D721Med (cell line): Measurements from ENCODE around the gene GTPBP3.

ENCODE experiments used
- DNase-seq: peaks from one replicate; pipeline ENCODE4 v3.0.0; 2011; ENCODE audit warnings: low spot score; ENCODE audit not compliant: insufficient read length
- FAIRE-seq: peaks from 2 replicates; lab custom pipeline; 2011; peaks lifted over from hg19 to GRCh38; lab: Jason Lieb, UNC
- TF ChIP-seq, protein P1 (sequence below): IDR thresholded peaks from 2 replicates; pipeline ENCODE4 v1.5.1; 2012; ENCODE audit warnings: mild to moderate bottlenecking, control low read depth; ENCODE audit not compliant: insufficient read depth; ENCODE audit errors: missing control alignments

The GTPBP3 gene

DNA sequence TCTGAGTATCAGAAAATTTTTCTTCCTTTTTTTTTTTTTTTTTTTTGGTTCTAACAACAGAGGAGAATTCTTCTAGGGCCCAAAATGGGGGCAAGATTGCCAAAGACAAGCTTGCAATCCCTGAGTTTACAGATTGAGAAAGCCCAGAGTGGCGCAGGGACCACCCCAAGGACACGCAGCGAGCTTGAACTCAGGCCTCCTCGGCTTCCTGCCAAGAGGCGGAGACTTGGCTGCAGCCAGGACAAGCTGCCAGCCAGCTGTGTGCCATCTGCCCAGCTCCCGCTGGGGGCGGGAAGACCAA, 32.2 kb upstream of the GTPBP3 start:
- TF ChIP-seq, protein P1, sequence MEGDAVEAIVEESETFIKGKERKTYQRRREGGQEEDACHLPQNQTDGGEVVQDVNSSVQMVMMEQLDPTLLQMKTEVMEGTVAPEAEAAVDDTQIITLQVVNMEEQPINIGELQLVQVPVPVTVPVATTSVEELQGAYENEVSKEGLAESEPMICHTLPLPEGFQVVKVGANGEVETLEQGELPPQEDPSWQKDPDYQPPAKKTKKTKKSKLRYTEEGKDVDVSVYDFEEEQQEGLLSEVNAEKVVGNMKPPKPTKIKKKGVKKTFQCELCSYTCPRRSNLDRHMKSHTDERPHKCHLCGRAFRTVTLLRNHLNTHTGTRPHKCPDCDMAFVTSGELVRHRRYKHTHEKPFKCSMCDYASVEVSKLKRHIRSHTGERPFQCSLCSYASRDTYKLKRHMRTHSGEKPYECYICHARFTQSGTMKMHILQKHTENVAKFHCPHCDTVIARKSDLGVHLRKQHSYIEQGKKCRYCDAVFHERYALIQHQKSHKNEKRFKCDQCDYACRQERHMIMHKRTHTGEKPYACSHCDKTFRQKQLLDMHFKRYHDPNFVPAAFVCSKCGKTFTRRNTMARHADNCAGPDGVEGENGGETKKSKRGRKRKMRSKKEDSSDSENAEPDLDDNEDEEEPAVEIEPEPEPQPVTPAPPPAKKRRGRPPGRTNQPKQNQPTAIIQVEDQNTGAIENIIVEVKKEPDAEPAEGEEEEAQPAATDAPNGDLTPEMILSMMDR, result no peak
- DNase-seq, result no peak
- FAIRE-seq, result no peak

DNA sequence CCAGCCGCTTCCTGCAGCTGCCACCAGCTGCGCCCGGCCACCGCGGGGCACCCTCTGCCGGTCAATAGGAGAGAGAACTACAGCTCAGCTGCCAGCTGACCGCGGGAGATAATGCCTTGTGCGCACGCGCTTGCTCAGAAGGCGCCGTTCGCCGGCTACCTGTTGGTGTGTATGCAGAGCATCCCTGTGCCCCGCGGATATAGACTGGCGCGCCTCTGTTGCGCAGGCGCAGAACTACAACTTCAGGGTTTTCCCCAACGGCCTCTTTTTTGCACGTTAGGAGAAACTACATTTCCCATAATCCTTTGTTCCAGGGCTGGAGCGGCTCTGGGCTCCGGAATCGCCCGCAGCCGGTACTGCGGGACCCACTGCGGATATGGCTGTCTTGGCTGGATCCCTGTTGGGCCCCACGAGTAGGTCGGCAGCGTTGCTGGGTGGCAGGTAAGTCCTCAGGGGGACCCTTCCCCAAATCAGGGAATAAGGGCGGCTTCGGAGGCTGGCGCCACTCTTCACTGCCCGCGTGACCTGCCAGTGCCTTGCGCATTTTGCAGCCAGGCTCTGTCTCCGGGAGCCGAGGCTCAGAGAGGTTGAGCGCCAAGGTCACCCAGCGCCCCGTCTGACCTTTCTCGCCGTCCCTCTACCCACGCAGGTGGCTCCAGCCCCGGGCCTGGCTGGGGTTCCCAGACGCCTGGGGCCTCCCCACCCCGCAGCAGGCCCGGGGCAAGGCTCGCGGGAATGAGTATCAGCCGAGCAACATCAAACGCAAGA, 31.7 kb upstream of the GTPBP3 start, which contains the start of gene MRPL34:
Gene MRPL34 (plus strand): TSS at position 356 of the 768 bp plus-strand sequence. CDS start 21 bp downstream, at position 377.
- TF ChIP-seq, protein P1, result peak; percentile 59
- FAIRE-seq (no peak), DNase-seq (peak; percentile 77)

DNA sequence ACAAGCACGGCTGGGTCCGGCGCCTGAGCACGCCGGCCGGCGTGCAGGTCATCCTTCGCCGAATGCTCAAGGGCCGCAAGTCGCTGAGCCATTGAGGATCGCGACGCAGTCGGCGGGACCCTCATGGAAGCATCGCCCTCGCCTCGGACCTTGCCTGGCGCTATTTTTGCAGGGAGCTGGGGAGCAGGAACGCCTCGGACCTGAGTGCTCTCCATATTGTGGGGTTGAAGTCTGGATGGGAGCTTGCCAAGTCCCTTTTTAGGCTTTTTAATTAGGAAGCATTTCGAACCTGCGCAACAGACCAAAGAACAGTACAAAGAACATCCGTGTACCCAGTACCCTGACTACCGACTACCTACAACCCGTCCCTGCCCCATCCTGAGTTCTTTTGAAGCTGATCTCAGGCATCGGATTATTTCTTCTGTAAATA, 31.1 kb upstream of the GTPBP3 start:
- TF ChIP-seq, protein P1, result no peak
- FAIRE-seq, result no peak
- no peak for DNase-seq

DNA sequence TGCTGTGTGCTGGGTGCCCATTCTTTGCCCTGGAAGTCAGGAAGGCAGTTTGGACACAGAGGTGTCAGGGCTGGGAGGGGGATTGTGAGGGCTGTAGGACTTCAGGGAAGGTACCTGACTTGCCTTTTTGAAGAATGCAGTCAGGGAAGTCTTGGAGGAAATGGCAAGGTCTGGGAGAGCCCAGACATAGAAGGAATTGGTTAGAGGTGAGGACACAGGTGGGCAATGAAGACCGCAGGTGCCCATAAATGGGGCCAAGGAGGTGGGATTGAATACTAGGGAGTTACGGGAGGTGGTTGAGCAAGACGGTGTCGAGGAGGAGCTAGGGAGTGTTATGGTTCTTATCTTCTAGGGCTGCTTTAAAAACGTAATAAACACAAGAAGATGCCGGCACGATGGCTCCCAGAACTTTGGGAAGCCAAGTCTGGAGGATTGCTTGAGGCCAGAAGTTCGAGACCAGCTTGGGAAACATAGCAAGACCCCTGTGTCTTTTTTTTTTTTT, 29.4 kb upstream of the GTPBP3 start:
- no peak for DNase-seq
- TF ChIP-seq, protein P1, result no peak
- no peak for FAIRE-seq

DNA sequence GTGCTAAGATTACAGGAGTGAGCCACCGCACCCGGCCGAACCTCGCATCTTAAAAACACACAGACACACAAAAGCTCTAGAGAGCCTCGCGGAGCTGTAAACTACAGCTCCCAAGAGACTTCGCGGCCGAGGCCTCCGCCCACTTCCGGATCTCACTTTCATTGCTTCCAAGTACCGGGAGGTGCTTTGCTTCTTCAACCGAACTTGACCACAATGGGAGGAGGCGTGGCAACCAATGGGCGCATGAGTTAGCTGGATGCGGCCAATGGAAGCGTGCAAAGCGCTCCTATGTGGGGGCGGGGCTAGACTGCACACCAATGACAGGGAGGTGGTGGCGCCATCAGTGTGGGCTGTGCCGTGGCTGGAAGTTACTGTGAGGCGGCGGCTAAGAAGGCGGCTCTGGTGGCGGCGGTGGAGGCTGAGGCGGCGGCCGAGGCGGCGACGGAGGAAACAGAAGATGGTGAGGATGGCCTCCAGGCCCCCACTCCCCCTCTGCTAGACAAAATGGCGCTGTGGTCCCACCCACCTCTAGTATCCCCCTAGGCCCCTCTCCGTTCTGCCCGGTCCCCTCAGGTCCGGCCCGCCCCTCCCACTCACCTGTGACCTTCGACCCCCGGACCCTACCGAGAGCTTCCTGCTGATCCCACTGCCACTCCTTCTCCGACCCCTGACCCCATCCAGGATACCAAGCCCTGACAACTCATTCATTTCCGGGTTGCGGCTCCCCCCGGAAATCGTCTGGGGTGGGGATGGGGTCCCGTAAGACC, 28.0 kb upstream of the GTPBP3 start, which contains the start of gene DDA1:
Gene DDA1 (plus strand): TSS at position 366 of the 767 bp plus-strand sequence. CDS start 92 bp downstream, at position 458.
- peak; percentile 99 for DNase-seq
- FAIRE-seq, result peak; percentile 55
- TF ChIP-seq, protein P1, result no peak

DNA sequence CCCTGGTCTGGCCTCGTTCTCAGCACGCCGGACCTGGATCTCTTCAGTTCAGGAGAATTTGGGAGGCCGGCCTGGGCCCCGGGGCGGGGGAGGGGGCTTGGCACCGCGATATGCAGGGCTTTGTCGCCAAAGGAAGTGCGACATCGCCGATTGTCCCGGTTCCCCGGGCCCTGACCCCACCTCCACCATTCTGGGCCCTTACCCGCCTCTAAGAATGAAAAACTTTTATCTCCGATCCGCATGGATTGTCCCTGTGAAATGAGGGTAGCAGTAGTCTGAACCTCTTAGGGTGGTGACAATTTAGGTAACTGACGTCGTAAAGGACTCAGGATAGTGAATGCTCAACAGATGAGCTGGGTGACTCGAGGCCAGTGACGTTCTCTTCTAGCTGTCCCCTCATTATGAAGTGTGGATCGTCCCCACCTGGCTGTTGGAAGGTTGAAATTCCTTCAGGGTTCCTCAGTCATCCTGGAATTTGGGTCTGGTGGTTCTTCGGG, 27.3 kb upstream of the GTPBP3 start:
- FAIRE-seq (no peak), DNase-seq (no peak)
- TF ChIP-seq, protein P1, result no peak
